HPDE6-E6E7 (cell line): ENCODE data around the gene DNAH12.
"Not testable (repeated sequence)": the region's sequence is repeated elsewhere in the genome, so short reads cannot be mapped to it uniquely, and the experiment has no call there.

ENCODE experiments used
- DNase-seq: peaks from one replicate; pipeline ENCODE4 v3.0.0; 2011; ENCODE audit warnings: missing footprints; ENCODE audit errors: extremely low spot score

The DNAH12 gene

GRCh38 chr3:57545636-57546268 is 1.6 kb upstream of the DNAH12 start:
- DNase-seq: no peak

GRCh38 chr3:57538465-57538864 is 5.7 kb downstream of the DNAH12 start:
- no peak for DNase-seq

DNA sequence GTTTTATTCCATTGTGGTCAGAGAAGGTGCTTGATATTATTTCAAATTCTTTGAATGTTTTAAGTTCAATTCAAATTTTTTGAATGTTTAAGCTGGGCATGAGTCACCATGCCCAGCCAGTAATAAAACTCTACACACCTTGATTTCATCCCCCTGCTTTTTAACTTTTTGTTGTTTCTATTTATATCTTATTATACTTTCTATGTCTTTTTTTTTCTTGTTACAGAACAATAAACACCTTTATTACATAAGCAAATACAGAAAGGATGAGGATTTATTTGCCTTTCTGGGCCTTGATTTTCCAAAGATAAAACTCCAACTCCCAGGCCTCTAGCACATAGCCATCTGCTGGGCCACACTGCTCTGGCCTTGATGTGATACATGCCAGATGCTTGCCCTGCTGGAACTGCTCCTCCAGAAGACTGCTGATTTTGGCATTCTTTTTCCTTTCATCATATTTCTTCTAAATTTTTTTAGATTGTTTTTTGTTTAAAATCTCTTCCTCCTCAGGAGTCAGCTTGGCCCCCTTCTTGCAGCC is 14.0 kb downstream of the DNAH12 start:
- DNase-seq: no peak

GRCh38 chr3:57518276-57518915 is 25.7 kb downstream of the DNAH12 start:
- DNase-seq: no peak

- no peak for DNase-seq
These were observed 32.0 kb downstream of the DNAH12 start for GRCh38 chr3:57512166-57512565.

- no peak for DNase-seq
These were observed 38.2 kb downstream of the DNAH12 start for GRCh38 chr3:57505901-57506300.

GRCh38 chr3:57500506-57500905 is 43.6 kb downstream of the DNAH12 start:
- no peak for DNase-seq

DNA sequence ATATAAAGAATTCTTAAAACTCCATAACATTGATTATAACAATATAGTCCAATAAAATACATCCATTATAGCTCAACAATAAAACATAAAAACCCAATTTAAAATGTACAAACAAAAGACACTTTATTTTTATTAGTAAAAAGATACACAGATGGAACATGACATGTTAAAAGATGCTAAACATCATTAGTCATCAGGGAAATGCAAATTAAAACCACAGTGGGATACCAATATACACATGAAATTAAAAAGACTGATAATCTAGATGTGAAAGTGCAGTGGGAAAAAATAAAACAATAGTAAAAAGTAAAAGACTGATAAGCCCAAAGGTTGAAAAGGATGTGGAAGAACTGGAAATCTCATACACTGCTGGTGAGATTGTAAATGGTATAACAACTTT is 46.2 kb downstream of the DNAH12 start:
- no peak for DNase-seq

DNA sequence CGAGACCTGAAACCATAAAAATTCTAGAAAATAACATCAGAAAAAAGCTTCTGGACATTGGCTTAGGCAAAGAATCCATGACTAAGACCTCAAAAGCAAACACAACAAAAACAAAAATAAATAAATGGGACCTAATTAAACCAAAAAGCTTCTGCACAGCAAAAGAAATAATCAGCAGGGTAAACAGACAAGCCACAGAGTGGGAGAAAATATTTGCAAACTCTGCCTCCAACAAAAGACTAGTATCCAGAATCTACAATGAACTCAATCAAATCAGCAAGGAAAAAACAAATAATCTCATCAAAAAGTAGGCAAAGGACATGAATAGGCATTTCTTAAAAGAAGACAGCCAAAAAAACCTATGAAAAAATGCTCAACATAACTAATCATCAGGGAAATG is 59.6 kb downstream of the DNAH12 start:
- DNase-seq: no peak

DNA sequence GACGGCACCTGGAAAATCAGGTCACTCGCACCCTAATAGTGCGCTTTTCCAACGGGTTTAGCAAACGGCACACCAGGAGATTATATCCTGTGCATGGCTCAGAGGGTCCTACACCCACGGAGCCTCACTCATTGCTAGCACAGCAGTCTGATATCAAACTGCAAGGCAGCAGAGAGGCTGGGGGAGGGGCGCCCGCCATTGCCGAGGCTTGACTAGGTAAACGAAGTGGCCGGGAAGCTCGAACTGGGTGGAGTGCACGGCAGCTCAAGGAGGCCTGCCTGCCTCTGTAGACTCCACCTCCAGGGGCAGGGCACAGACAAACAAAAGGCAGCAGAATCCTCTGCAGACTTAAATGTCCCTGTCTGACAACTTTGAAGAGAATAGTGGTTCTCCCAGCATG is 67.0 kb downstream of the DNAH12 start:
- not testable (repeated sequence) for DNase-seq

GRCh38 chr3:57464801-57465200 is 79.3 kb downstream of the DNAH12 start:
- no peak for DNase-seq

- DNase-seq: no peak
These were observed 80.1 kb downstream of the DNAH12 start for GRCh38 chr3:57464011-57464410.

- DNase-seq: no peak
These were observed 92.8 kb downstream of the DNAH12 start for GRCh38 chr3:57451150-57451846.

DNA sequence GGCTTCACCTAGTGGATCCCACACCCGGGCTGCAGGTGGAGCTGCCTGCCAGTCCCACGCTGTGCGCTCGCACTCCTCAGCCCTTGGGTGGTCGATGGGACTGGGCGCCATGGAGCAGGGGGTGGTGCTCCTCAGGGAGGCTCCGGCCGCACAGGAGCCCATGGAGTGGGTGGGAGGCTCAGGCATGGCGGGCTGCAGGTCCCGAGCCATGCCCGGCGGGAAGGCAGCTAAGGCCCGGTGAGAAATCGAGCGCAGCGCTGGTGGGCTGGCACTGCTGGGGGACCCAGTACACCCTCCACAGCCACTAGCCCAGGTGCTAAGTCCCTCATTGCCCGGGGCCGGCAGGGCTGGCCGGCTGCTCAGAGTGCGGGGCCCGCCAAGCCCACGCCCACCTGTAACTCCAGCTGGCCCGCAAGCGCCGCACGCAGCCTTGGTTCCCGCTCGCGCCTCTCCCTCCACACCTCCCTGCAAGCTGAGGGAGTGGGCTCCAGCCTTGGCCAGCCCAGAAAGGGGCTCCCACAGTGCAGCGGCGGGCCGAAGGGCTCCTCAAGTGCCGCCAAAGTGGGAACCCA is 94.8 kb downstream of the DNAH12 start:
- not testable (repeated sequence) for DNase-seq

DNA sequence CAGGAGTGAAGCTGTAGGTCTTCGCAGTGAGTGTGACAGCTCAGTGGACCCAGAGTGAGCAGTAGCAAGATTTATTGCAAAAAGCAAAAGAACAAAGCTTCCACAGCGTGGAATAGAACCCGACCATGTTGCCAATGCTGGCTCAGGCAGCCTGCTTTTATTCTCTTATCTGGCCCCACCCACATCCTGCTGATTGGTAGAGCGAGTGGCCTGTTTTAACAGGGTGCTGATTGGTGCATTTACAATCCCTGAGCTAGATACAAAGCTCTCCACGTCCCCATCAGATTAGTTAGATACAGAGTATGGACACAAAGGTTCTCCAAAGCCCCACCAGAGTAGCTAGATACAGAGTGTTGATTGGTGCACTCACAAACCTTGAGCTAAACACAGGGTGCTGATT is 95.7 kb downstream of the DNAH12 start:
- not testable (repeated sequence) for DNase-seq

- DNase-seq: no peak
These were observed 97.8 kb downstream of the DNAH12 start for GRCh38 chr3:57446318-57446841.

DNA sequence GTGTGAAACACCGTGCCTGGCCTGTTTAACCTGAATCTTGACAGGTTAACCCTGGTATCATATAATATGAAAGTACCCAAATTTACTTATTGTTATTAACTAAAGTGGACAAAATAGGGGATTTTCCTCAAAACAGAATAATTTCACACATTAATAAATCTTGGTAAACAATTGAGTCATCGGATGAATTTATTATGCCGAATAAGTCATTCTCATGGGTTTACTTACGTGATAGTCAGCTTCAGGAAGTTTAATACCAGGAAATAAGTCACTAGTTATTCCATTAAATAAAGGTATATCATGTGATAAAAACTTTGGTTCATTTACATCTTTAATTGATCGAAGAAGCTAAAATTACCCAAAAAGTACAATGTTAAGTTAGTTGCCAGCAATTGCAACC is 99.7 kb downstream of the DNAH12 start:
- no peak for DNase-seq

DNA sequence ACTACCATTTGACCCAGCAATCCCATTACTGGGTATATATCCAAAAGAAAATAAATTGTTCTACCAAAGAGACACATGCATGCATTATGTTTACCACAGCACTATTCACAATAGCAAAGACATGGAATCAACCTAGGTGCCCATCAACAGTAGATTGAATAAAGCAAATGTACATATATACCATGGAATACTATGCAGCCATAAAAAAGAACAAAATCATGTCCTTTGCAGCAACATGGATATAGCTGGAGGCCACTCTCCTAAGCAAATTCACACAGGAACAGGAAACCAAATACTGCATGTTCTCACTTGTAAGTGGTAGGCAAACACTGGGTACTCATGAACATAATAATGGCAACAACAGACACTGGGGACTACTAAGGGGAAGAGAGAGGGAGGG is 104.0 kb downstream of the DNAH12 start:
- not testable (repeated sequence) for DNase-seq

DNA sequence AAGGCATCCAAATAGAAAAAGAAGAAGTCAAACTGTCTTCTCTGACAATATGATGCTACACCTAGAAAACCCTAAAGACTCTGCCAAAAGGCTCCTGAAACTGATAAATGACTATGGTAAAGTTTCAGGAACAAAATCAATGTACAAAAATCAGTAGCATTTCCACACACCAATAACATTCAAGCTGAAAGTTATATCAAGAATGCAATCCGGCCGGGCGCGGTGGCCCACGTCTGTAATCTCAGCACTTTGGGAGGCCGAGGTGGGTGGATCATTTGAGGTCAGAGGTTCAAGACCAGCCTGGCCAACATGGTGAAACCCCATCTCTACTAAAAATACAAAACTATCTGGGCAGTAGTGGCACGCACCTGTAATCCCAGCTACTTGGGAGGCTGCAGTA is 105.7 kb downstream of the DNAH12 start:
- not testable (repeated sequence) for DNase-seq

- DNase-seq: no peak
These were observed 107.9 kb downstream of the DNAH12 start for GRCh38 chr3:57436195-57436761.

DNA sequence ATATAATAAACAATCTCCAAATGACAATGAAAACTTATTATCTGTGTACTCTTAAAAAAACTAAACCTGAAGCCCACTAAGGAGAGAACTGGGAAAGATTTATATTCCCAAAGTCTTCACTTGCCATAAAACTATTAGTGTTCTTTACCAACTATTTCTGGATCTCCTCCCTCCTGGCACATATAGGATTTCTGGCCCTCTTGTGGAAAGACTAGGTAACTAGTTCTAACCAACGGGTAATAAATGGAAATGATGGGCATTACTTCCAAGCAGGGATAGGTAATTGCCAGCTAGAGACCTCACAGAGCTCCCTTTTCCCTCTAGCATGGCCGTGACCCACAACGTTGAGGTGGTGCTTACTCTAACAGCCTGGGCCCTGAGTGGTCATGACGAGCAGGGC is 110.1 kb downstream of the DNAH12 start:
- DNase-seq: peak; percentile 3

DNA sequence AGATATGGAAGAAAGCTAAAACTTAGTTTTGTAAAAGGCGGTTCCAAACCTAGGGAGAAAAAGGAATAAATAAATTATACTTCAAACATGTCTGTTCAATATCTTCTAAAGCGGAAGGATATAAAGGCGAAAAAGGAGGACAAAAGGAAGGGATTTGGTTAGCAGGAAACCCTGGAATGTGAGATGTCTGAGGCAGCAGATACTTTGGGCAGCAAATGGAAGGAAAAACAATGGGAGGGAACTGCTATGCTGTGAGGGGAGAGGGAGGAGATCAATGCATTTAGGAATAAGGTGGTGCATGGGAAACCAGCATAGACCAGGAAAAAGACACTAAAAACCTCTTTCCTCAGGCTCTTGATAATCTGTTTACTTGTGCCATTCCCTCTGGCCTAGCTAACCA is 120.8 kb downstream of the DNAH12 start:
- no peak for DNase-seq
